Choroid plexus epithelial cell (primary cell): ENCODE results near the gene ITPKB.

Experiments used
- DNase-seq: peaks from one replicate; pipeline ENCODE4 v3.0.0-alpha.2; 2010; ENCODE audit warnings: low read depth
- H3K4me3 ChIP-seq: 2 replicates; pipeline ENCODE4 v1.5.1; 2011; ENCODE audit warnings: low read depth, mild to moderate bottlenecking, control low read depth, low read length, moderate library complexity
- CTCF ChIP-seq: conservative IDR thresholded peaks from 2 replicates; pipeline ENCODE4 v1.5.1; 2011; ENCODE audit warnings: low read depth, mild to moderate bottlenecking, control low read depth, inconsistent platforms, low read length, moderate library complexity

ITPKB gene

GRCh38 chr1:226628612-226629155 is 110.4 kb downstream of the ITPKB start:
- no peak for DNase-seq
- TF ChIP-seq CTCF, result no peak

GRCh38 chr1:226627924-226628611 is 111.0 kb downstream of the ITPKB start:
- no peak for DNase-seq
- TF ChIP-seq CTCF, result no peak
- no peak overlapping the region for H3K4me3 ChIP-seq

More at GRCh38 chr1:226628612-226629155, 110.4 kb downstream of the ITPKB start:
- no peak overlapping the region for H3K4me3 ChIP-seq

- H3K4me3 ChIP-seq, result no peak overlapping the region
- DNase-seq, result no peak
- TF ChIP-seq CTCF, result no peak
Observed at GRCh38 chr1:226627050-226627755, 111.9 kb downstream of the ITPKB start.

GRCh38 chr1:226626577-226626956 is 112.5 kb downstream of the ITPKB start:
- TF ChIP-seq CTCF, result peak; percentile 97
- DNase-seq, result peak; percentile 79
- no peak overlapping the region for H3K4me3 ChIP-seq

GRCh38 chr1:226625832-226626576 is 113.1 kb downstream of the ITPKB start:
- no peak for DNase-seq
- TF ChIP-seq CTCF, result no peak
- H3K4me3 ChIP-seq, result no peak overlapping the region

GRCh38 chr1:226625326-226625725 is 113.8 kb downstream of the ITPKB start:
- no peak for DNase-seq
- H3K4me3 ChIP-seq, result no peak overlapping the region
- TF ChIP-seq CTCF, result no peak
